ENCODE results near the gene OR3A2.
"Not testable (repeated sequence)": the region's sequence is repeated elsewhere in the genome, so short reads cannot be mapped to it uniquely, and the experiment has no call there.

Gene OR3A2

DNA sequence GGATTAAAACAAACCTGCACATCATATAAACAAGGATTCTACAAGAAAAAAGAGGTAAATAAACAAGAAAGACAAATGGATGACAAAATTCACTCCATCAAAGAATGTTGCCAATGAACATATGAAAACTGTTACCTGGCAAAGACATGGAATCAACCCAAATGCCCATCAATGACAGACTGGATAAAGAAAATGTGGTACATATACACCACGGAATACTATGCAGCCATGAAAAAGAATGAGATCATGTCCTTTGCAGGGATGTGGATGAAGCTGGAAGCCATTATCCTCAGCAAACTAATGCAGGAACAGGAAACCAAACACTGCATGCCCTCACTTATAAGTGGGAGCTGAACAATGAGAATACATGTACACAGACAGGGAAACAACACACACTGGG lies 92.6 kb downstream of the OR3A2 start:
- DNase-seq (ENCODE audit: low read depth), result not testable (repeated sequence)

DNA sequence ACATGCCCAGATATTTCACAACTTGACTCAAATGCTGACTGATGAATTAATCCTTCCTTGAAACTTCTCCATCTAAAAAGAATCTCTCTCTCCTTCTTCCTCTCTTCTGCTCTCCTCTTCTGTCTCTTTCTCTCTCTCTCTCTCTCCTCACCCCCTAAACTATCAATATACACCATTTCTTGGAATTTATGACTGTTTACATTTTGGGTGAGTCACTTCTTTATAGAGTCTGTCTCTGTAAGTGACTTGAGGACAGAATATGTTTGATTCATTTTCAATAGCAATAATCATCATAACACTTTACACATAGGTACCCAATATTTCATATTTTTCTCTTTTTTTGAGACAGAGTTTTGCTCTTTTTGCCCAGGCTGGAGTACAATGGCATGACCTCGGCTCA lies 103.2 kb downstream of the OR3A2 start:
- no peak for DNase-seq (ENCODE audit: low read depth)

DNA sequence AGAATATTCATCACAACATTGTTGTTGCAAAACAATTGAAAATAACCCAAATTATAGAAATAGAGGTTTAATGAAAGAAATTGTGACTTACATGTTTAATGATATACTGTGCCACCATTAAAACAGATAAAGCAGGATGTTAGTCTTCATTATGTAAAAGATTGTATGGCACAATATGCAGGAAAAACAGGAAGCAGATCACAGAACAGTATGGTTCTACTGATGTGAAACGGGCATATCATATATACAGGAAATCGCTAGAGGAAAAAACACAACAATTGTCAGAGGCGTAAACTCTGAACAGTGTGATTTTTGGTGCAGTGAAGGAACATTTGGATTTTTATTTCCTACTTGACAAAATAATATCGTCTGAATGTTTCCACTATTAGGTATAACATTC lies 110.0 kb downstream of the OR3A2 start:
- no peak for DNase-seq (ENCODE audit: low read depth)

DNA sequence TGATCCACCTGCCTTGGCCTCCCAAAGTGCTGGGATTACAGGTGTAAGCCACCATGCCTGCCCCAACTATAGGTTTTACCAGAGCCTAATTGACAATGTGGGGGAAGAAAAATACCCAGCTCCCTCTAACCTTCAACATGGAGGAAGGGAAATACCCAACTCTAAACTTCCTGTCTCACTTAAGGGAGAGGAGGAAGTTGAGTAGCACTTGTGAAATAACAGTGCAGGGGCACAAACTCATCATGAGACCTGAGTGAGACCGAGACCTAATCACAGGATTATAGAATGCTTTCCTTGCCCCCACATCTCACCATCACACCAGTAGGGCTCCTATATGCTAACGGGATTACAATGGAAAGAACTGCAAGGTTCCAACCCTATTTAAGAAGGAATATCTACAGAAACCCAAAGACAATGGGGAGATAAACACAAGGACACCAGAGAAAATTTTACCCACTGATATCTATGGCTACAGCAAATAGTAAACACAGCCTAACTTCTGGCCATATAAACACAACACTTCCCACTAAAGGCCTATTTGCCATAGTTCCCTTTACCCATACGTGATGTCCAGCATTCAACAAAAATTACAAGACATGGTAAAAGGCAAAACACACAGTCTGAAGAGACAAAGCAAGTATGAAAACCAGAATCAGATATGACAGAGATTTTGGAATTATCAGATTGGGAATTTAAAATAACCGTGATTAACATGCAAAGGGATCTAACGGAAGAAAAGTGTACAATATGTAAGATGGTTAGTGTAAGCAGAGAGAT lies 114.8 kb downstream of the OR3A2 start:
- no peak for DNase-seq (ENCODE audit: low read depth)

DNA sequence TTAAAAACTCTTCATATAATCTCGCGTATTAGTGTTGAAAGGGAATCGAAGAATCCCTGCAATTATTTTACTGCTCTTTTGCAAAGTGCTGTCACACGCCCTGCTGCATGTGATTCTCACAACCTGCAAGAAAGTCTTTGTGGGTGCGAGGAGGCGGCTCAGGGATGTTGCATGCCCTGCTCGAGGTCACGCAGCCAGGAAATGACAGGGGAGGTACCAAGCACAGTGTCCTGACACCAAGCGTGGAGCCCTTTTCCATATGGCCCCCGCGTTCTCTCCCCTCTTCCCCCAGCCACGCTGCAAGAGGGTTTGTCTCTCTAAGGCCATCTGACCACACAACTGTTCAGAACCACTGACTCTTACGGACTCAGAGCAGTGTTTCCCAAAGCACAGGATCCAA lies 125.5 kb downstream of the OR3A2 start:
- no peak for DNase-seq (ENCODE audit: low read depth)

DNA sequence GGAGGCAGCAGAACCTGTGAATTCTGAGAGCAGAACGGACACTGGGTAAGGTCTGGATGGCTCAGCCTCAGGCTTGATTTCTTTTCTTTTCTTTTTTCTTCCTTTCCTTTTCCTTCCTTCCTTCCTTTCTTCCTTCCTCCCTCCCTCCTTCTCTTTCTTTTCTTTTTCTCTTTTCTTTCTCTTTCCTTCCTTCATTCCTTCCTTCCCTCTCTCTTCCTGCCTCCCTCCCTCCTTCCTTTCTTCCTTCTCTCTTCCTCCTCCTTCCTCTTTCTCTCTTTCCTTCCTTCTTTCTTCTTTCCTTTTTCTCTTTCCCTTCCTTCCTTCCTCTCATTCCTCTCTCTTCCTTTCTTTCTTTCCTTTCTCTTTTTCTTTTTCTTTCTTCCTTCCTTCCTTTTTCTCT lies 125.9 kb downstream of the OR3A2 start:
- DNase-seq (ENCODE audit: low read depth), result no peak

DNA sequence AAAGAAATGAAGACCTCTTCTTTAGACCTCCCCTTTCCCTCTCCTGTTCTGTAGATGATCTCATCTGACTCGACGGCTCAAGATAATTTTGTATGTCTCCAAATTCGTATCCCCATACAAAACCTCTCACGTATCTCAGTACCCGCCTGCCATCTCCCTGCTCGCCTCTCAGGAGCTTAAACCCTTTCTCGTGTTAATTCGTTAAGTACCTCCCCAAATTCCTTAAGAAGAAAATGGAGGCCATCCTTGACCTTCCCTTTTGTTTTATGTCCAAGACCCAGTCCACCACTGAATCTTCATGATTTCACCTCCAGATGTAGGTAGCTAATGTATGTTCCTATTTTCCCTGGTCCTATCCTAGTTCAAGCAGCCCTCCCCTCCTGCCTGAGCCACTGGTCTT lies 129.5 kb downstream of the OR3A2 start:
- DNase-seq (ENCODE audit: low read depth), result no peak

DNA sequence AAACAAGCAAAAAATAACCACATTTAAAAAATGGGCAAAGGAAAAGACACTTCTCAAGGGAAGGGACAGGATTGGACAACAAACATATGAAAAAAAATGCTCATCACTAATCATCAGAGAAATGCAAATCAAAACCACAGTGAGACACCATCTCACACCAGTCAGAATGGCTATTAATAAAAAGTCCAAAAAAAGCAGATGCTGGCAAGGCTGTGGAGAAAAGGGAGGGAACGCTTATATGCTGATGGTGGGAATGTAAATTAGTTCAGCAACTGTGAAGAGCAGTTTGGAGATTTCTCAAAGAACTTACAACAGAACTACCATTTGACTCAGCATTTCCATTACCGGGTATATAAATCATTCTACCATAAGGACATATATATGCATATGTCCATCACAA lies 137.1 kb downstream of the OR3A2 start:
- DNase-seq (ENCODE audit: low read depth), result not testable (repeated sequence)

DNA sequence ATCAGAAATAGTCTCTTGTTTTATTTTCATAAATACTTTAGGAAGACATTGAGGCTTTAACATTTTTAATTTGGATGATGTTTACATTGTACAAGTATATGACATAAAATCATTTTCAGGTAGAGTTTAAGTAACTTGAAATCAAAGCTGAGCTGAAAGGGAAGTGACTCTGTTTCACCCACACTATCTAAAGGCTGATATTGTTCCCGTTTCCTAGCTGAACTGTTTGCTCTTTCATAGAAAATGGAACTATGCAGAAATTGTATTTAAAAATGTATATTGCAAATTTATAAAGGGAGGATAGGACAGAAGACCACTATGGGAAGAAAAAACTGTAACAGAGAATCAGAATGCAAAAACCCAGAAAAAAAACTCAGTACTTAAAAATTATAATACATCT lies 141.3 kb downstream of the OR3A2 start:
- not testable (repeated sequence) for DNase-seq (ENCODE audit: low read depth)

DNA sequence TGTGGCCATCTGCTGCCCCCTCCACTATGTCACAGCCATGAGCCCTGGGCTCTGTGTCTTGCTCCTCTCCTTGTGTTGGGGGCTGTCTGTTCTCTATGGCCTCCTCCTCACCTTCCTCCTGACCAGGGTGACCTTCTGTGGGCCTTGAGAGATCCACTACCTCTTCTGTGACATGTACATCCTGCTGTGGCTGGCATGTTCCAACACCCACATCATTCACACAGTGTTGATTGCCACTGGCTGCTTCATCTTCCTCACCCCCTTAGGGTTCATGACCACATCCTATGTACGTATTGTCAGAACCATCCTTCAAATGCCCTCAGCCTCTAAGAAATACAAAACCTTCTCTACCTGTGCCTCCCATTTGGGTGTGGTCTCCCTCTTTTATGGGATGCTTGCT lies 145.1 kb downstream of the OR3A2 start:
- DNase-seq (ENCODE audit: low read depth), result not testable (repeated sequence)

DNA sequence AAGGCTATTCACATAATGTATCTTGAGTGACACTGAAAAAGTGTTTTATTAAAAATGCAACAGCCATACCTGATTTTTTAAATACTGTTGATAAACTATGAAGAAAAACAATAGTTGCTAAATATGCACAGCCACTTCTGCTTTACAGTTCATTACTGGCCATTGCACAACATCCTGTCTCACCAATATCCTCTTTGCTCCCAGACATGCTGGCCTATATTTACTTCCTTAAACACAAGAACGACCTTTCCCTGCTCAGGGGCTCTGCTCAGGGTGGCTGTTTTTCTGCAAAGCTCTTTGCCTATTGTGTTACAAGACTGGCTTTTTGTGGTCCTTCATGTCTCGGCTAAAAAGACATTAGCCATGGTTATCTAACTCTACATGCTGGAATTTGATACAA lies 147.4 kb downstream of the OR3A2 start:
- DNase-seq (ENCODE audit: low read depth), result not testable (repeated sequence)

DNA sequence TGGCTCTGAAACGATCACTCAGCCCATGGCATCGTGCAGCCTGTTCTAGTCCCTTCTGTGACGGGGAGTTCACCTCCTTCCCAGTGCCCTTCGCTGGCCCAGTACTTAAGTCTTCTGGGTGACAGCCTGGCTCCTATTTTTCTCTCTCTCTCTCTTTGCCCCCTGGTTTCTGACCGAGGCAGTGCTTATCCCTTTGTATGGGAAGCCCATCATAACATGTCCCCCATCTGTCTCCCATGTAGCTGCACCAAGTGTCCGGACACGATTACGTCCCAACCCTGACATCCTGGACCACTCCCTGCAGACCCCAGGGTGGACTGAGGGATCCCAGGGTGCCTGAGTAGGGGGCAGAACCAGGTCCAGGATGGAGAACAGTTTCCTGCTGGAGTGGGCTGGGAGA lies 153.8 kb downstream of the OR3A2 start:
- not testable (repeated sequence) for DNase-seq (ENCODE audit: low read depth)
